GM19351 (cell line): ENCODE data around the gene CDK17.
"Not testable (repeated sequence)": the region's sequence is repeated elsewhere in the genome, so short reads cannot be mapped to it uniquely, and the experiment has no call there.

Source experiments
- ATAC-seq: cut with Tn5 transposase; IDR thresholded peaks from one replicate; pipeline ENCODE4 v1.9.1; 2021; ENCODE audit warnings: mild to moderate bottlenecking, moderate library complexity; ENCODE audit not compliant: unreplicated experiment

CDK17 gene

DNA sequence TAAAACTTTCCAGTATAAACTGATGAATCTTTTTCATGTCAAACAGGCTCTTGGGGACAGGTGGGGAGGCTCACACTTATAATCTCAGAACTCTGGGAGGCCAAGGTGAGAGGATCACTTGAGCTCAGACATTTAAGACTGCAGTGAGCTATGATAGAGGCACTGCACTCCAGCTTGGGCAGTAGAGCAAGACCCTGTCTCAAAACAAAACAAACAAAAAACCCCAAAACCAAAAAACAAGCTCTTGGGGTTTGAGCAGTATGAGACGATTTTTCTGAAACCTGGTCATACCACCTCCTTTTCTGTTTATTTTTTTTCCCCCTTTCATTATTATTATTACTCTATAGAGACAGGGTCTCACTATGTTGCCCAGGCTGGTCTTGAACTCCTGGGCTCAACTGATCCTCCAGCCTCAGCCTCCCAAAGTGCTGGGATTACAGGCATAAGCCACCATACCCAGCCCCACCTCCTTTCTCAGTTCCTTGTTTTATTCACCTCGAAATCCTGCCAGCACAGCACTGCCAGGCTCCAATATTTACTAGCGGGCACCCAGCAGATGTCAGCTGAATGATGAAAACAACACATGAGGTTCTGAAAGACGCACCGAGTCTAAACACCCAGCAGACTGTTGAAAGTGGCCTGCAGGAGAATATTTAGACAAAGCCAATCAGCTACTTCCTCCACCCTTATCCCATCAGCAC is 19.5 kb upstream of the CDK17 start:
- peak; percentile 71 for ATAC-seq

DNA sequence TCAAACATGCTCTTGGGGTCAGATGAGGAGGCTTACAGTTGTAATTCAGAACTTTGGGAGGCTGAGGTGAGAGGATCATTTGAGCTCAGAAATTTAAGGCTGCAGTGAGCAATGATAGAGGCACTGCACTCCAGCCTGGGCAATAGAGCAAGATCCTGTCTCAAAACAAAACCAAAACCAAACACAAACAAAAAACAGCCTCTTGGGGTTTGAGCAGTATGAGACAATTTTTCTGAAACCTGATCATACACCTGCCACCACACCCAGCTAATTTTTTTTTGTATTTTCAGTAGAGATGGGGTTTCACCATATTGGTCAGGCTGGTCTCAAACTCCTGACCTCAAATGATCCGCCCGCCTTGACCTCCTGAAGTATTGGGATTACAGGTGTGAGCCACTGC is 17.4 kb upstream of the CDK17 start:
- ATAC-seq = peak; percentile 45

DNA sequence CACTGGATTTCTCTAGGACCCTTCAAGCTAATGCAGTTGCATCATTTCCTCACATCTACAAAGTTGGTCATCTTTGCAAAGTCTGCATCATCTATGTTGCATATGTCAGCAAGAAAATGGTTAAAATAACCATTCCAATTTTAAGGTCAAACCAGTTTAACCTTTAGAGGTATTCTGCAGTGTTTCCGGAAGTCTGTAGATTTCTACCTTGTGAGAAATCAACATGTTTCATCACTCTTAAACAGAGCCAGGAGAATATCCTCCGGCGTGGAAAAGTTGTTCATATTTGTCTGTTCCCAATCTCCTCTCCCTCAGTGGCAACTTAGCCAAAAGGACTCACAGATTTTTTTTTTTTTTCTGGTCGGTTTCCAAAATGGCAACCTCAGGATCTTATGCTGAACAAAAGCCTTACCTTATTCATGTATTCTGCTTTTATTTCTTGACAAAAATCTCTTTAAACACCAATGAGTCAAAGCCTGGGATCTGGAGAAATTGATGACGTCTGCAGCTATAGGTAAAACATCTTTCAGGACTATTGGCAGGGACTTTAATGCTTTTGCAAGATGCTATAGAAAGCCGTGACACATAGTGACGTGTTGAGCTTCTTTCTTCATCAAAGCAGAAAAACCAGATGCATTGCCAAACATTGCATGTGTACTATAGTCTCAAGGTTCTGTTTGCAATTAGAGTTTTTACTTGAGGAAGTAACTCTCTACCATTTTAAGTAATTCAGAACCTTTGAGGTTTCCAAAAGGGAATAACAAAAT is 16.0 kb upstream of the CDK17 start:
- no peak for ATAC-seq

DNA sequence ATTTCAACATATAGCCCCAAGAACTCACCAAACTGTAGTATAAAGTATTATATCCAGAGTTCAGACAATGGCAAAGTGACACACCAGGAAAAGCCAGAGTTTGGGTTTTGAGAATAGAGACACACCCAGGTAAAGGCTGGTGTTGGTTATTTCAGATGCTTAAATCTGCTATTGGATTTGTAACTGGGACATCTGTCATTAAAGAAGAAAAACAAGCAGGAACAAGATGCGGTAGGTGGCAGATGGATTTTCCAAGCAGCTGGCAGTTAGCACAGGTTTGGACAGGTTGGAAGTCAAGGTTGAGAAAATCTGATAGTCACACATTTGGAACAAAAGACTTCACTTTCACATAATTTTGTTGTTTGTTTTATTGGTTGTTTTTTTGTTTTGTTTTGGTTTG is 14.4 kb upstream of the CDK17 start:
- ATAC-seq = no peak

DNA sequence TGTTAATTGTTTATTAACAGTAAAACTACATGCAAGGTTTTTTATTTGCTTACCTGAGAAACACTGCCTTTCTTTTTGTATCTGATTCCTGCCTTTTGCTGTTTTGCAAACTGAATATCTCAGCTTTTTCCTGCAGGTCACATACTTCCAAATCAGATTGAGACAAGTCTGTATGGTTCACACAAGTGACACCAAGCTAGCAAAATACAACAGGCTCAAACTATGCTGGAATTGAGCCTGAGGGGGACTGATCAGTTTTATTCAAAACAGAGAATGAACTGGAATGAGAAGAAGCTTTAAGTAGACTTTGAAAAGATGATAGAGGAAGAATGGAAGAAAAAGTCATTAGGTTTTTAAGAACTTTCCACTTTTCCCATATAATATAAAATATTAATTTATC is 12.2 kb upstream of the CDK17 start:
- no peak for ATAC-seq

DNA sequence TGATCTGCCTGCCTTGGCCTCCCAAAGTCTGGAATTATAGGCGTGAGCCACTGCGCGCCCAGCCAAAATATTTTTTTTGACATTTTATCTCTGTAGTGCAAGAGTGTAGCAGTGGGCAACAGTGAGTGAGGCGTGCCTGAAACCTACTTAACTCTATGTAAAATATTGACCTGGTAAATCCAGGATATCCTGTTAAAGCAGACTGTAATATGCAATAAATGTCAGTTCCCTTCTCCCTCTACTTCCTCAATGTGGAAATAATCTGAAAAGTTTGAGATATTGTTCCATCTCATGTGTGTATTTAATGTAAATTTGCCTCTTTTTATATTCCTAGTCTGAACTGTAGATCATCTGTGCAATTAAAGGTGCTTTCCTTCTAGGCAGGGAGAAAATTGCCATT is 9.5 kb upstream of the CDK17 start:
- no peak for ATAC-seq

DNA sequence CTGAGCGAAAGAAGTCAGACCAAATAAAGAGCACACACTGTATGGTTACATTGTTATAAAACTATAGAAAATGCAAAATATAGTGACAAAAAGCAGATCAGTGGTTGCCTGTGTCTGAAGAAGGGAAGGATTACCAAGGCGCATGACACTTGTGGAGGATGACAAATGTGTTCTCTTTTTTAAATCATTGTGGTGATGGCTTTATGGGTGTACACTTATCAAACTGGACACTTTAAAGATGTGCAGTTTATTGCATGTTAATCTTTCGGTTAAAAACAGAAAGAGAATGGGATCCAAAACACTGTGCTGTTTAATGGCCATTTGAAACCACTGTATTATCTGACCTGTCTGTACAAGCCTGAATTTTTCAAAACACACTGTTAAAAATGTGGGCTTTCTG is 8.8 kb upstream of the CDK17 start:
- no peak for ATAC-seq

DNA sequence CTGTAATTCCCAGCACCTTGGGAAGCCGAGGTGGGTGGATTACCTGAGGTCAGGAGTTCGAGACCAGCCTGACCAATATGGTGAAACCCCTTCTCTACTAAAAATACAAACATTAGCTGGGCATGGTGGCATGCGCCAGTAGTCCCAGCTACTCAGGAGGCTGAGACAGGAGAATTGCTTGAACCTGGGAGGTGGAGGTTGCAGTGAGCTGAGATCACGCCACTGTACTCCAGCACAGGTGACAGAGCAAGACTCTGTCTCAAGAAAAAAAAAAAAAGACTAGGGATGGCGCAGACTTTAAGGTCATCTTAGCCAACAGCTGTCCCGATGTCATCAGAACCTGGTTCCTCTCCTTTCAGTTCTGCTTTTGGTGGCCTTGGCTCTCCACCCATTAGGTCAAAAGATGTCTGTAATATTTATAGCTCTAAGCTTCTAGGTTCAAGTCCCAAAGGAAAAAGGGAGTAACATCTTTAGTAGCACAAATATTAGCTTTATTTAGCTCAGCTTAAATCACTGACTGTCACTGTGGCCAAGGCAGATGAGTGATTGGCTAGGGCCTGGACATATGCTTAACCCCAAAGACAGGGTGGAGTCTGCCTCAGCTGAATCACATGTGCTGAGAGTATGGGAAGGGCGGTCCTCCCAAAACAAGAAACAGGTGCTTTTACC is 7.3 kb upstream of the CDK17 start:
- peak; percentile 93 for ATAC-seq

DNA sequence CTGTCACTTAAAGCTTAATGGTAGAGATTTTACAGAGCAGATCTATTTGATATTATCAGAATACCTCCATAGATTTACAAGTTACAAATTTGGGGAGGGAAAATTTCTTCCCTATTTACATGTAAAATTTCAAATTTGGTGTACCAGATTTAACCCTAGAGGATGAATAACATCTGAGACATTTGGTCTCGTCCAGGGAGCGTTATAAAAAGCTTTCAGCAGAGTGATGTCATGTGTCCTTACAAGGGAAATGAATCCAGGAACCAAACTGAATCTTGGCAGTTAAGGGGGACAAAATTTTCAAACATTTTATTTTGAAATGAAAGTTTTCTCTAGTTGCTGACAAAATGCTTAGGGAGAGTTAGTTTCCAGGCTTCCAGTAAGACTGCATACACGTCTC is 4.5 kb upstream of the CDK17 start:
- ATAC-seq = no peak

DNA sequence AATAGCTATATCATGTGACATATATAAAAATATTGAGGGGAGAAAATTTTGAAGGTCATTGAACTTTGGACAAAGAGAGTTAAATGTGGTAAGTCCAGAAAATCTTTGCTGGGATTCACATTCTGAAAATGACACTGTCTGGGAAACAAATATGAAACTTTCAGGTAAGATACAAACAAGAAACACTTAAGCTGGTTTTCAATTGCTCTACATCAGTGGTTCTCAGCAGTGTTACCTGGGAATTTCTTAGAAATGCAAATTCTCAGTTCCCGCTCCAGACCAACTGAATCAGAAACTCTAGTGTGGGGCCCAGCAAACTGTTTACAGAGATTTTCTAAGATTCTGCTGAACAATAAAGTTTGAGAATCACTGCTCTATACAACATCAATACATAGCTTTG is 3.6 kb upstream of the CDK17 start:
- ATAC-seq = no peak

DNA sequence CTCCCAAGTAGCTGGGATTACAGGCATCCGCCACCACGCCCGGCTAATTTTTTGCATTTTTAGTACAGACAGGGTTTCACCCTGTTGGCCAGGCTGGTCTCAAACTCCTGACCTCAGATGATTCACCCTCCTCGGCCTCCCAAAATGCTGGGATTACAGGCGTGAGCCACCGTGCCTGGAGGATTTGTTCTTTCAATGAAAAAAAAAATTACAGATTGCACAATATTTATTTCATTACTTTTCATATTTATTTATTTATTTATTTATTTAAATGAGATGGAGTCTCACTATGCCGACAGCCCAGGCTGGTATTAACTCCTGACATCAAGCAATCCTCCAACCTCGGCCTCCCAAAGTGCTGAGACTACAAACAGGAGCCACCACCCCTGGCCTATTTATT is 2.3 kb upstream of the CDK17 start:
- ATAC-seq = not testable (repeated sequence)

DNA sequence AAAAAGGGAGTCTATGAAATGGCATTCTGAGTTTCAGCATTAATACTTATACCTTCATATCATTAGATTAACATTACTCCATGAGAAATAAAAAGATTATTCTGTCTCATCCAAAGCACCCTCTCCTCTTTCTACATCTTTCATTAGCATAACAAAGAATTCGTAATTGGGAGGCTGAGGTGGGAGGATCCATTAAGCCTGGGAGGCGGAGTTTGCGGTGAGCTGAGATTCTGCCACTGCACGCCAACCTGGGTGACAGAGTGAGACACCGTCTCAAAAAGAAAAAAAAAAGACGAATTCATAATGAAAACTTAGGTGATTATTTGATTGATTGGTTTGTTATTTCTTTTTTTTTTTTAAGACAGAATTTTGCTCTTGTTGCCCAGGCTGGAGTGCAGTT is 1.8 kb upstream of the CDK17 start:
- ATAC-seq = no peak

DNA sequence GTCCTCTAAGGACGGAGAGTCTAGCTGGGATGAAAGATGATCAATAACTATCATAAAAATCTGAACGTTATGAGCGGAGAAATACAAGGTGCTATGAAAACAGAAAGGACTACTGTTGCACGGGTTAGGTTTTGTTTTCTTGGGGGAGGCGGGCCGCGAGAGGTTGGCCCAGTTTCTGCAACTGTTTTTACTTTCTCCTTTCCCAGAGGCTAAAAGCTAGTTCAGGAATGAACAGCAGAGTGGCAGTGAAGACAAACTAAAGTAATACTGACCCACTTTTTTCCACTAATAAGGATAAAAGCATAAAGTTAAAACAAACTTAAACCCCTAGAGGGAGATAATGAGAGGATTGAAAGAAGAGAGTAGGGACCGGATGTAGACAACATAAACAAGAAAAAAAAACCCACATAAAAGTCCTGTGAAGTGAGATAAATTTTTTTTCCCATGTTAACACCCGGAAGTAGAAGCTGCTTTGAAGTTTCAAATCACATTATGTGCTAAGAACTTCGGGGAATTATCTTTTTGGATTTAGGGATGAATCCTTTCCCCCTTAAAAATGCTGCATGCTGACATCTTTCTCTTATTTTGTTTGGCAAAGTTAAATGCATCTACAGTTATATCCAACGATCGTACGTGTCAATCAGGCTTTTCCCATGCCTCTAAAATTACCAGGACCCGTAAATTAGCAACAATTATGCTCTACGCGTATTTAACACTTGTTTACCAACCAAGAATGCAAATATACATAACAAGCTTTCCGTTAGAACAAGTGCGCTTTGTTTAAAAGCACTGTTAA is 1.0 kb upstream of the CDK17 start:
- peak; percentile 21 for ATAC-seq

DNA sequence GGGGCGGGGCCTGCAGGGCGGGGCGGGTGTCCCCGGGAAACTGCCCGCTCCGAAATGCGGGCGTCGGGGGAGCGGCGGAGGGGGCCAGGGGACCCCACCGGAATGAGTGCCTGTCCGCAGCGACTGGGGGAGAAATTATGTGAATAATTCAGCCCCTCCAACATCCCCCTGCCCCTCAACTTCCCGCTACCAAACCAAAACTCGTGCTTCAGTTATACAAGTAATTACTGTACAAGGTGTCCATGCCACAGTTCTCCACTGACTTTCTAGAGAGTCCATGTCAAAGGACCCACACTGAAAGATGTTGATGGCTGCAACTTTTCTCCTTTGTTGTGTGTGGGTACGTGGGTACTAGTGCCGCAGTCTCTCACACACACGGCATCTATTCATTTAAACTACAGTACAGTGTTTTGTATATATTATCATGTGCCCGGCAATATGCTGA is 414 bp upstream of the CDK17 start:
- peak; percentile 2 for ATAC-seq

DNA sequence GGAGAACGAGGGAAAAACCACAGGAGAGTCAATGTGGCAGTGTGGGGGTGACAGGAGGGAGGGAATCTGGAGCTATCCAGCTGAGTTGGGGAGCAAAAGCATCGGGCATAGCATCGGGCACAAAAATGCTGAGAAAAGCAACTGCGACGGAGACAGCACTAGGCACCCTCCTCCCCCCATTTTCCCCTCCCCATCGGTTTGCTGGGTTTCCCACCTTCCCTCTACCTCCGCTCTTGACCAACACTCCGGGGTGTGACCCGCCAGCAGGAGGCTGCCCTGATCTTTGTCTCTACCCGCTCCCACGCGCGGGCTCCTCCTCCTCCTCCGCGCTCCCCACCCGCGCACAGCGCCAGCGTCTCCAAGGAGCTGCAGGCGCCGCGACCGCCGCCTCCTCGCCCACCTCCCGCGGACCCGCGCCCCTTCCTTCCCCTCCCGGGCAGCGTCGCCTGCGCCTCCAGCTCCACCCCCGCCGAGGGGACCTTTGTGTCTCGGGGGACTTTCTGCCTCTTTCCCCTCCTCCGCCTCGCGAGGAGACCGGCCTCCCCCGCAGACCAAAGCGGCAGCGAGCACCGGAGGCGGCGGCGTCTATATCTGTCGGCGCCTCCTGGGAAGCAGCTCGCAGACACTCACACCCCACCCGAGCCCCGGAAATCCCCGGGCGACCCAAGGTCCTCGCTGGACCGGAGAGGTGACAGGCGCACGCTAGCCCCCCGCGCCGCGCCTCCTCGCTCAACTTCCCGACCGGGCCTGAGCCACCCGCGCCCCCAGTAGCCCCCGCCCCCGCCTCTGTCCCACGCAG is 920 bp downstream of the CDK17 start:
- ATAC-seq = peak; percentile 35

DNA sequence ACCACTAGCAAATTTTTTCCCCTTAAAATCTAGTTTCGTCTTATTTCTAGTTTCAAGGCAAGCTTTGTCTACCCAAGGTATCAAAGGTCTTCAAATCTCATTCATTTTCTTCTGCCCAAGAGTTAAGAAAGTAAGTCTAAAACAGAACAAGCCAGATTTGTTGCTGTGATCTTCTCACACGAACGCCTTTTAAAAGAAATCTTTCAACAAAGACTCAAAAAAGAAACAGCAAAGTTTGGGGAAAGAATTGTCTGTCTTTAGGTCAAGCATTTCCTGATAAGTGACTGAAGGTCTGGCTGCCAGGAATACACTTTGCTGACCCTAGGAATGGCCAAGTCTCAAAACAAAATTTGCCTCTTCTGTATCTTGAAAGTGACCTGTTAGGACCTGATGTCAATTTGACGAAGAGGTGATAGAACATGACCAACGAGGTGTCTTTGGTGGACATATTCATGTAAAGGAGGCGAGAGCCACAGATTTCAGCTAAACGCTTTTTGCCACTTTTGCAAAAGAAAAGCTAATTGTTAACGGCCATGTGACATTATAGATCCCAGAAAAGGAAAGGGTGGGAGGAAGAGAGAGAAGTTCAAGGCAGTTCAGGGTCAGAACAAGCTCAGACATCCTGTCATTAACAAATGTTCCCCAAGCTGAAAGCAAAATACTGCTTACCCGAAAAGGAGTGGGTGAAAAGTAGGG is 1.7 kb downstream of the CDK17 start:
- no peak for ATAC-seq

DNA sequence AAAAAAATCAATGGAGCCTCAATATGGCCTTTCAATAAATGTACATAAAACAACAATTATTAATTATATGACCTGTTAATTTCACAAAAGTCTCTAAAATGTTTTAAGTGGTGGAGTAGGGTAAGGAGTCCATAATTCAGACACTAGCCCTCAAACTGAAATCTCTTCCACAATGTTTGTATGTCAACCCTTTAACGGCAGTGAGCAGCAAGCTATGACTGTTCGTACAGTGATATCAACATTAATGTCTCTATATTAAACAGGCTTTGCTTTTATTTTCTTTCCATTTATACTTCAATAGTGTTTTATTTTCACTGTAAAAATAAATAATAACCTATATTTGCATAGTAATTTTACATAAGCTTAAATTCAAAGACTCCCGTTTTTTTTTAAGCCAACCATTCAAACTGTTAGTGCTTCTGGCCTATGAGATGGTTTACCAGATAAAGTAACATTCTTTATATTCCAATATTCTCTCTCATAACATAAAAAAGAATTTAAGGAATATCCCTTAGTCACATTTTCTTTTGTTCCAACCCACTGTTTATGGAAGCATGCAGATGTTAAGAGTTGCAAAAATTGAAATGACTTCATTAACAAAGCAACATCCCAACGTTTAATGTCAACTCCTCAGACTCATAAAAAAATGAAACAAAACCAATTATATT is 2.3 kb downstream of the CDK17 start:
- ATAC-seq = no peak

DNA sequence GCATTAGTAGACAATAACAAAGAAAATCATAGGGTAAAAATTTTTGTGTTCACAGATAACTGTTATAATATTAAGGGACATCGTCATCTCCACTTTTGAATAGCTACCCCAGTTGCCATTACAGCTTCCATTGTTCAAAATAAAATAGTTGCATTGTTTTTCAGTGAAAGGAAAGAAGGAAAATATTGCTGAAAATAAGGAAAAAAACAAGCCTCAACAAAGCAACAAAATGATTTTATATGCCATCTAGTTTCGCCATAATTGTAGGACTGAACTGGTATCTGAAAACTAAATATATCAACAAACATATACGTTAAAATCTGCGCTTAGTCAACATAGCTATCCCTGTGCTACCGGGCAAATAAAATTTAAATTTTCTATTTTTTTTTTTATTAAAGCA is 3.3 kb downstream of the CDK17 start:
- no peak for ATAC-seq

DNA sequence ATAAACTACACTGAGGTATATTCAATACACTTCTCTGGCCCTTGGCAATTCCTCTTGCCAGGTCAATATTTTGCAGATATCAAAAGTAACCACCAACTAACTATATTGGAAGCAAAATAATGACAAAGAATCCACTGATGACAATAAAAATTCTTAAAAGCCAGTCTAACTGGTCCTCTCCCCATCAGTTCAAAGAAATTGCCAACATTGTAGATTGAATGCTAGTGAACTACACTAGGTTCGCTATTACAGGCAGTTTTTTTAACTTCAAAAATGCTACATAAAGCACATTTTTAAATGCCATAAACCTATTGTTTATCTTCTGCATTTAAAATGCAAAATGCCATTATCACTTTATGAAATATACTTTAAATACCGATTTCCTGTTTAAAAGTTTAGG is 4.0 kb downstream of the CDK17 start:
- no peak for ATAC-seq
